Peyer's patch (tissue), 4 donors: Measurements from ENCODE around the gene SCNN1A. TPM values are rescaled to one million over a fixed set of nuclear protein-coding genes. Genes with fewer than 3 reads are reported as not detected.

ENCODE experiments used
- DNase-seq, 3 donors: peaks; one replicate each; pipeline ENCODE4 v3.0.0-alpha.2; 2017 to 2019
- H3K27ac ChIP-seq, 4 donors: fragments of 200-600 bp; sonication (generic); one replicate each; pipeline ENCODE4 v1.5.1; 2016 to 2019
- H3K27me3 ChIP-seq, 2 donors: fragments of 200-600 bp; sonication (generic); one replicate each; pipeline ENCODE4 v1.5.1; 2019
- H3K36me3 ChIP-seq, 3 donors: fragments of 200-600 bp; sonication (generic); one replicate each; pipeline ENCODE4 v1.5.1; 2016 to 2019
- H3K4me1 ChIP-seq, 4 donors: fragments of 200-600 bp; sonication (generic); one replicate each; pipeline ENCODE4 v1.5.1; 2016 to 2019
- H3K4me3 ChIP-seq, 4 donors: fragments of 200-600 bp; sonication (generic); 1 replicate in 3 of 4; 2 replicates in 1 of 4; pipeline ENCODE4 v1.5.1; 2016 to 2019; ENCODE audit warnings: mild to moderate bottlenecking in 1 of 4
- H3K9me3 ChIP-seq, 4 donors: fragments of 200-600 bp; sonication (generic); one replicate each; pipeline ENCODE4 v1.5.1; 2016 to 2019; ENCODE audit warnings: mild to moderate bottlenecking in 1 of 4
- CTCF ChIP-seq, 6 experiments: fragments of 450-650 bp in 4 of 6; fragments of 200-600 bp in 2 of 6; sonication (generic) in 1 of 6; IDR thresholded peaks; one replicate each; pipeline ENCODE4 v1.5.1; 2017 to 2019; ENCODE audit warnings: antibody characterized with exemption in 6 of 6, mild to moderate bottlenecking in 3 of 6, moderate library complexity in 1 of 6
- POLR2A ChIP-seq, 2 donors: fragments of 450-650 bp; IDR thresholded peaks; one replicate each; pipeline ENCODE4 v1.5.1; 2017; ENCODE audit warnings: antibody characterized with exemption in 2 of 2, mild to moderate bottlenecking in 2 of 2, moderate library complexity in 2 of 2
- total RNA-seq, 4 donors: library from RNA; depleted of rRNA; stranded (reverse); fragments of >200 nt; gene quantifications; one replicate each; pipeline ENCODE4 v1.1.0, GENCODE V29; 2016

The SCNN1A gene
- total RNA-seq, 4 donors from 2014 or later: 93.3 to 275 (median 143) TPM

- H3K9me3 ChIP-seq: no peaks in the 10 kb centered on the region
- TF ChIP-seq CTCF (IDR thresholded peaks at IDR 0.05) (no peak), POLR2A (IDR thresholded peaks at IDR 0.05) (no peak)
- peaks cover 0 to 48% (median 0%) of the 10 kb centered on the region in 3 donors for H3K36me3 ChIP-seq
- H3K4me1 ChIP-seq: peaks cover 0 to 68% (median 32%) of the 10 kb centered on the region in 4 donors
- peak overlapping the region in 3 of 4 donors; percentile 29 to 97 (median 85) for H3K4me3 ChIP-seq
- DNase-seq: peak in 1 of 3 donors; percentile 74
- H3K27me3 ChIP-seq: no peaks in the 10 kb centered on the region
- peak overlapping the region; percentile 84 to 100 (median 97) for H3K27ac ChIP-seq
These were observed 40.4 kb downstream of the SCNN1A start for GRCh38 chr12:6334940-6335450.

- TF ChIP-seq POLR2A (IDR thresholded peaks at IDR 0.05) (no peak), CTCF (IDR thresholded peaks at IDR 0.05) (no peak)
- DNase-seq: no peak
- Histone ChIP-seq H3K4me1 (peaks cover 0 to 66% (median 35%) of the 10 kb centered on the region in 4 donors), H3K4me3 (peak overlapping the region in 2 of 4 donors; percentile 85 to 97), H3K27me3 (no peaks in the 10 kb centered on the region), H3K27ac (peak overlapping the region; percentile 84 to 100 (median 97)), H3K36me3 (peaks cover 0 to 55% (median 0%) of the 10 kb centered on the region in 3 donors), H3K9me3 (no peaks in the 10 kb centered on the region)
These were observed 41.0 kb downstream of the SCNN1A start for GRCh38 chr12:6334359-6334758.

GRCh38 chr12:6333566-6333965 is 41.8 kb downstream of the SCNN1A start:
- Histone ChIP-seq H3K27me3 (no peaks in the 10 kb centered on the region), H3K9me3 (no peaks in the 10 kb centered on the region), H3K4me3 (no peak overlapping the region), H3K36me3 (peaks cover 0 to 63% (median 2%) of the 10 kb centered on the region in 3 donors), H3K4me1 (peaks cover 0 to 58% (median 36%) of the 10 kb centered on the region in 4 donors), H3K27ac (peak overlapping the region; percentile 84 to 100 (median 97))
- TF ChIP-seq POLR2A (IDR thresholded peaks at IDR 0.05): no peak
- no peak for TF ChIP-seq CTCF (IDR thresholded peaks at IDR 0.05)
- DNase-seq: no peak

- H3K4me3 ChIP-seq: no peak overlapping the region
These were observed 42.3 kb downstream of the SCNN1A start for GRCh38 chr12:6333029-6333428.

GRCh38 chr12:6332459-6332858 is 42.9 kb downstream of the SCNN1A start:
- no peaks in the 10 kb centered on the region for H3K9me3 ChIP-seq
- no peaks in the 10 kb centered on the region for H3K27me3 ChIP-seq
- no peak for DNase-seq
- no peak overlapping the region for H3K4me3 ChIP-seq
- H3K4me1 ChIP-seq: peaks cover 0 to 55% (median 33%) of the 10 kb centered on the region in 4 donors
- H3K36me3 ChIP-seq: peaks cover 0 to 74% (median 4%) of the 10 kb centered on the region in 3 donors
- H3K27ac ChIP-seq: peak overlapping the region in 3 of 4 donors; percentile 19 to 100 (median 99)
- TF ChIP-seq POLR2A (IDR thresholded peaks at IDR 0.05) (no peak), CTCF (IDR thresholded peaks at IDR 0.05) (no peak)

More at GRCh38 chr12:6333029-6333428, 42.3 kb downstream of the SCNN1A start:
- Histone ChIP-seq H3K4me1 (peaks cover 0 to 55% (median 36%) of the 10 kb centered on the region in 4 donors), H3K9me3 (no peaks in the 10 kb centered on the region), H3K27ac (peak overlapping the region; percentile 2 to 100 (median 56)), H3K36me3 (peaks cover 0 to 68% (median 4%) of the 10 kb centered on the region in 3 donors), H3K27me3 (no peaks in the 10 kb centered on the region)
- TF ChIP-seq POLR2A (IDR thresholded peaks at IDR 0.05): no peak
- TF ChIP-seq CTCF (IDR thresholded peaks at IDR 0.05): no peak
- DNase-seq: peak in 1 of 3 donors; percentile 44
